ENCODE data around the gene CTU1. TPM values are rescaled to one million over a fixed set of nuclear protein-coding genes. Genes with fewer than 3 reads are reported as not detected.

The CTU1 gene
- 5.9 and 6.3 TPM in 2 replicates for total RNA-seq

DNA sequence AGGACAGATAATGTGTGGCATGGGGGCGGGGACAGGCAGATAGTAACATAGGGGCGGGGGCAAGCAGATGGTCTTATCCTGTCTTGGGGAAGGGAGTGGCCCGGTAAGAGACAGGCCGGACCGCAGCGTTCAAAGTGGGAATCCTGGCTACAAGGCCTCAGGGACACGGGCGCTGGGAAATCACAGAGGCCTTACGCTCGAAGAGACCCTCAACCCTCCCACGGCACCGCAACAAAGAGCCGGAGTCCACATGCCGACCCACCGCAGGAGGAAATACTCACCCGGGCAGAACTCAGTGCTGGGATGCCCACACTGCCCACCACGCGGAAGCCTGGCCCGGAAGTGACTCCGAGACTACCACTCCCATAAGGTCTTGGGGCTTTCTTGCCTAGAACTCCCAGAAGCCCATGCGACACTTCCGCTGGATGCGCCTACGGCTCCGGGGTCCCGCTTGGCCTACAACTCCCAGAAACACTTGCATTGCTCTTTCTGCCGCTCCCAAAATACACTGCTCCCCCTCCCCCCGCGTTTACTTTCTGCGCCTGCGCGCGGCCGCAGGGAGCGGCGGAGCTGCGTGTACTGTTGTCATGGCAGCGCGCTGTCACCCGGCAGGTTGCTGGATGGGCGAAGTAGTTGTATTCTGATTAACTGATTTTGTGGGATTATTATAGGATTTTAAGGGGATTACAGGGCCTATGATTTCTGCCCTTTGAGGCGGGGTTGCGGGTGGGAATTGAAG lies at the start of gene CTU1:
CTU1 (minus strand) TSS at position 344 of the 739 bp plus-strand sequence. CDS start 3,840 bp downstream, outside the sequence.

DNA sequence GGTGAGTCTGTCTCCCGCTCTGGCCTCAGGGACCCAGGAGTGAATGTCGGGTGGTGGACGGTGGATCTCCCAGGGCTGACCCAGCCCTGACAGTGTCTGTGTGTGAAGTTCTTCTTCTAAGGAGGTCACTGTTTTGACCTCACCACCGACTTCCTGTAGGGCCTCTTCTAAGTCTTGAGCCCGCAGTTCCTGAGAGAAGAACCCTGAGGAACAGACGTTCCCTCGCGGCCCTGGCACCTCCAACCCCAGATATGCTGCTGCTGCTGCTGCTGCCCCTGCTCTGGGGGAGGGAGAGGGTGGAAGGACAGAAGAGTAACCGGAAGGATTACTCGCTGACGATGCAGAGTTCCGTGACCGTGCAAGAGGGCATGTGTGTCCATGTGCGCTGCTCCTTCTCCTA lies 33.9 kb upstream of the CTU1 start, which contains the start of gene SIGLEC7:
SIGLEC7 (plus strand) TSS at position 183 of the 400 bp plus-strand sequence; CDS start at position 252, 69 bp downstream.

DNA sequence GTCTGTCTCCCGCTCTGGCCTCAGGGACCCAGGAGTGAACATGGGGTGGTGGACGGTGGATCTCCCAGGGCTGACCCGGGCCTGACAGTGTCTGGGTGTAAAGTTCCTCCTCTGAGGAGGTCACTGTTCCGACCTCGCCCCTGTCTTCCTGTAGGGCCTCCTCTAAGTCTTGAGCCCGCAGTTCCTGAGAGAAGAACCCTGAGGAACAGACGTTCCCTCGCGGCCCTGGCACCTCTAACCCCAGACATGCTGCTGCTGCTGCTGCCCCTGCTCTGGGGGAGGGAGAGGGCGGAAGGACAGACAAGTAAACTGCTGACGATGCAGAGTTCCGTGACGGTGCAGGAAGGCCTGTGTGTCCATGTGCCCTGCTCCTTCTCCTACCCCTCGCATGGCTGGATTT lies 16.5 kb upstream of the CTU1 start, which contains the start of gene SIGLEC9:
SIGLEC9 (plus strand) TSS at position 178 of the 400 bp plus-strand sequence; CDS start at position 247, 69 bp downstream.

DNA sequence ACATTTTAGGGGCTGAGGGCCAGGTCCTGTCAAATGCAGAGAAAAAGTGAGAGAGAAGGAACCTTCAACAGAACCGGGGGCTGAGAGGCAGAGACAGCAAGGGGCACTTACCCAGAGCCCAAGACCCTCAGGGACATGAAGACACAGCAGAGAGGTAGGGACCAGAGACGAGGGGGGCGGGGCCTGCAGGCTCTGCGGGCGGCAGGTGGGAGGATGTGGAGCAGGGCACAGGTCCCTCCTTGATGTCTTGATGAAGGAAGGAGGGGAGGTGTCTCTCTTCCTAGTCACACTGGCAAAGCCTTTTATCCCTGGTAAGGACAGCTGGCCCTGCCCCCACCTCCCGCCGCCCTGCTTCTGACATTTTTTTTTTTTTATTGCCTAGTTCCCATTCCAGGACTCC lies 25.6 kb downstream of the CTU1 start, which contains the start of gene KLK14:
KLK14 (minus strand) TSS at position 277 of the 400 bp plus-strand sequence; CDS start at position 4, 273 bp downstream.

DNA sequence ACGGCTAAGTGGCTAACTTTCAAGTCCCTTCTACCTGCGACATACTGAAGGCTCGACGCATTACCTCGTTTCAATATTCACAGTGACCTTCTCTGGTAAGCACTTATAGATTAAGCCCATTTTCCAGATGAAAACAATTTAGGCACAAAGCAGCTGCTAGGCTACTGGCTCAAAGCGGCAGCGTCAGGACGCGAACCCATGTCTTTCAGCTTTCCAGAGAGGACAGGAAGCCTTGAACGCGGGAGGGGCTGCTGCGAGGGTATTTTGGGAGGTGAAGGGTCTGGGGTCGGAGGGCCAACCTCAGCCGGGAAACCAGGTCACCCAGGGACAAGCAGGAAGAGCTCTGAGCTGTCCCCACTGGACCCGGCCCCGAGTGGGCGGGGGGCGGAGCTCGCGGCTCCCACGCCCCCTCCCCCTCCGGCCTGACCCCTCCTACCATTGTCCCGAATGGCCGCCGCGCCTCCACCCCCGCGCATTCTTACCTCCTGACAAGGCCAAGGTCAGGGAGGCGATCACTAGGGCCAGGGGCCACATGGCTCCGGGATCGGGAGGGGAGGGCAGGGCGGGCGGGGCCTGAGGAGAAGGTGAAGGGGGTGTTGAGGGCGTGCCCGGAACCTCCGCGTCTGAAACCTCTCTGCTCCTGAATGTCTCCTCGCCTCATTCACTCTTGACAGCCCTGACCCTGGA lies 43.5 kb downstream of the CTU1 start, which contains the start of gene KLK13:
KLK13 (minus strand) TSS at position 559 of the 687 bp plus-strand sequence; CDS start at position 534, 25 bp downstream.

Other genes starting within 250 kb of the CTU1 start
- not detected in 2 replicates for gene KLK2, start 235.0 kb downstream of the CTU1 start, total RNA-seq
- gene KLK4, start 197.0 kb downstream of the CTU1 start, total RNA-seq: not detected in 2 replicates
- gene KLK5, start 155.4 kb downstream of the CTU1 start, total RNA-seq: 0.14 TPM in 1 of 2 replicates, not detected in the other
- not detected in 2 replicates for gene KLK6, start 138.8 kb downstream of the CTU1 start, total RNA-seq
- not detected in 2 replicates for gene KLK7, start 124.5 kb downstream of the CTU1 start, total RNA-seq
- not detected in 2 replicates for gene KLK8, start 106.8 kb downstream of the CTU1 start, total RNA-seq
- gene KLK10, start 88.7 kb downstream of the CTU1 start, total RNA-seq: not detected in 2 replicates
- not detected in 2 replicates for gene KLK11, start 81.8 kb downstream of the CTU1 start, total RNA-seq
- gene KLK12, start 73.4 kb downstream of the CTU1 start, total RNA-seq: not detected in 2 replicates
- not detected in 2 replicates for gene KLK13, start 43.3 kb downstream of the CTU1 start, total RNA-seq
- gene KLK14, start 25.5 kb downstream of the CTU1 start, total RNA-seq: not detected in 2 replicates
- 0.22 TPM in 1 of 2 replicates, not detected in the other for gene SIGLEC9, start 16.5 kb upstream of the CTU1 start, total RNA-seq
- gene SIGLEC7, start 33.9 kb upstream of the CTU1 start, total RNA-seq: not detected in 2 replicates
- gene CD33, start 116.7 kb upstream of the CTU1 start, total RNA-seq: not detected in 2 replicates
- not detected in 2 replicates for gene SIGLECL1, start 142.7 kb upstream of the CTU1 start, total RNA-seq
- not detected in 2 replicates for gene IGLON5, start 203.2 kb upstream of the CTU1 start, total RNA-seq
- 0.88 and 1.4 TPM in 2 replicates for gene VSIG10L, start 233.7 kb upstream of the CTU1 start, total RNA-seq